ENCODE measurements around the gene EP400.

GRCh38 chr12:131923260-131923659, 26.5 kb upstream of the EP400 start:
- TF ChIP-seq EZH2 (IDR thresholded peaks at IDR 0.05) = no peak
- TF ChIP-seq POLR2AphosphoS5 (IDR thresholded peaks at IDR 0.05; ENCODE audit: borderline replicate concordance, low read depth, low read length) = no peak

All from SK-N-MC (cell line).